ENCODE measurements around the gene ALK. TPM values are rescaled to one million over a fixed set of nuclear protein-coding genes. Genes with fewer than 3 reads are reported as not detected.

Gene ALK
- total RNA-seq, 4 donors from 2014 or later, result 0.66 TPM; not detected in 3

DNA sequence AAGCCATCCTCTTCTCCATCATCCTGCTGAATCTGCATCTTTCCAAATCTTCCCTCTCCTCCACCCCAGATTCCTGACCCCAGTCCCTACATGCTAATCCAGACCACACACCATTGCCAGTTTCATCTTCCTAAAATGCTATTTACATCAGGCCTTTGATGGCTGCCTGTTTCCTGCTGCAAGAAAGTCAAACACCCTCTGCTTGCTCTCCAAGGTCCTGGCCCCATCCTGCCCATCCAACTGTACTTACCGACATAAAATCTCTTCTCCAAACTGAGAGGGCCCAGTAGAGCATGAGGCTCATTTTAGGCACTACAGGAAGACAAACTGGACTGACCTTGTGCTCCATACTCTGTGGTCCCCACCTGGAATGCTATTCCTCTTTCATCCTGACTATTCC lies 19.0 kb downstream of the ALK start:
- intact Hi-C loops (cut with DNase I; ENCODE audit: low total_unique reads), result no loop called here
- no peak for TF ChIP-seq POLR2A (IDR thresholded peaks at IDR 0.05)
- TF ChIP-seq, protein P1, sequence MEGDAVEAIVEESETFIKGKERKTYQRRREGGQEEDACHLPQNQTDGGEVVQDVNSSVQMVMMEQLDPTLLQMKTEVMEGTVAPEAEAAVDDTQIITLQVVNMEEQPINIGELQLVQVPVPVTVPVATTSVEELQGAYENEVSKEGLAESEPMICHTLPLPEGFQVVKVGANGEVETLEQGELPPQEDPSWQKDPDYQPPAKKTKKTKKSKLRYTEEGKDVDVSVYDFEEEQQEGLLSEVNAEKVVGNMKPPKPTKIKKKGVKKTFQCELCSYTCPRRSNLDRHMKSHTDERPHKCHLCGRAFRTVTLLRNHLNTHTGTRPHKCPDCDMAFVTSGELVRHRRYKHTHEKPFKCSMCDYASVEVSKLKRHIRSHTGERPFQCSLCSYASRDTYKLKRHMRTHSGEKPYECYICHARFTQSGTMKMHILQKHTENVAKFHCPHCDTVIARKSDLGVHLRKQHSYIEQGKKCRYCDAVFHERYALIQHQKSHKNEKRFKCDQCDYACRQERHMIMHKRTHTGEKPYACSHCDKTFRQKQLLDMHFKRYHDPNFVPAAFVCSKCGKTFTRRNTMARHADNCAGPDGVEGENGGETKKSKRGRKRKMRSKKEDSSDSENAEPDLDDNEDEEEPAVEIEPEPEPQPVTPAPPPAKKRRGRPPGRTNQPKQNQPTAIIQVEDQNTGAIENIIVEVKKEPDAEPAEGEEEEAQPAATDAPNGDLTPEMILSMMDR (IDR thresholded peaks at IDR 0.05), result no peak

DNA sequence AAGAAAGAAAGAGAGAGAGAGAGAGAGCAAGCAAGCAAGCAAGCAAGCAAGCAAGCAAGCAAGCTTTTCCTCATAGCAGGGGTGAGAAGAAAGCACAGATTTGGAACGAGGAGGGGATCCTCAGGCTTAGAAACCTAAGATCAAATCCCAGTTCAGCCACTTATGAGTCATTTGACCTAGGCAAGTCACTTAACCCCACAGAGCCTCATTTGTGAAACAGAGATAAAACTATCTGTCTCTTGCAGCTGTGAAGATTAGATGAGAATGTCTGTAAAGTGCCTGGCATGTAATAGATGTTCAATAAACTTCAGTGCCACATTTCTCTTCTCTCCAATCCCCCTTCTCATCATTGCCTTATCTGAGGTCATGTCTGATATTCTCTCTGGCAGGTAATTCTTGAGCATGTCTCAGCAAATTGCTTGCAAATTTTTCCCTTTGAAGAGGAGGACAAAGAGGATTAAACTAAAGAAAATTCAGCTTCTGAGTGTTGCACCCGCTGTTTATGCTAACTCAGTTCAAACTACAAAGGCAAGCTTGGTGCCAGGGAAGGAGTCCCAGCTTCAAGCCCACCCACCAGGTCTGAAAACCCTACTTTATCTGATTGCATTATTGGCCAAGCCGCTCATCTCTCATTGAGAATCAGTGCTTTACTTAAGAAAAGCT lies 20.3 kb downstream of the ALK start:
- DNase-seq (ENCODE audit: low spot score in 2 of 2), result no peak
- 18 to 34% methylated on average over 3 of the region's 3 CpGs for WGBS, 2 donors
- no peak overlapping the region for H3K4me3 ChIP-seq (ENCODE audit: low read depth, poor library complexity, severe bottlenecking)
- TF ChIP-seq, protein P1 (IDR thresholded peaks at IDR 0.05), result no peak
- intact Hi-C loops (cut with DNase I; ENCODE audit: low total_unique reads), result no loop called here

More for the DNA sequence above, 19.0 kb downstream of the ALK start:
- WGBS, 2 donors, result 35 to 48% methylated on average over 1 of the region's 1 CpG
- DNase-seq (ENCODE audit: low spot score in 2 of 2), result no peak
- H3K4me3 ChIP-seq (ENCODE audit: low read depth, poor library complexity, severe bottlenecking), result no peak overlapping the region

DNA sequence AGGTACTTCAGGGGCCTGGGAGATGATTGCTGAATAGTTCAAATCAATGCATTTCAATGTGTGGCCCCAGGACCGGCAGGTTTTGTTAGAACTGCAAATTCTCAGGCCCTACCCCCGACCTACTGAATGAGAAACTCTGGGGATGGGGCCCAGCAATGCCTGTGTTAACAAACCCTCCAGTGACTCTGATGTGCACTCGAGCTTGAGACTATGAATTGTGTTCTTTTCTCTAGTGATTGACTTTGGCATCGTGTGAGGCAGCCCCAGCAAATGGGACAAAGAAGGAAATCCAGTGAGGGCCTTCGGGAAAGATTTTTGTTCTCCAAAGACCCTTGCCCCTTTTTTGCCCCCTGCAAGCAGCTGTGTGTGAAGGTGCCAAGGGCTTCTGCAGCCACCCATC lies 22.4 kb downstream of the ALK start:
- 34 to 35% methylated on average over 5 of the region's 5 CpGs for WGBS, 2 donors
- intact Hi-C loops (cut with DNase I; ENCODE audit: low total_unique reads), result no loop called here
- no peak overlapping the region for H3K4me3 ChIP-seq (ENCODE audit: low read depth, poor library complexity, severe bottlenecking)
- TF ChIP-seq POLR2A (IDR thresholded peaks at IDR 0.05), result no peak
- TF ChIP-seq, protein P1 (IDR thresholded peaks at IDR 0.05), result no peak
- no peak for DNase-seq (ENCODE audit: low spot score in 2 of 2)

DNA sequence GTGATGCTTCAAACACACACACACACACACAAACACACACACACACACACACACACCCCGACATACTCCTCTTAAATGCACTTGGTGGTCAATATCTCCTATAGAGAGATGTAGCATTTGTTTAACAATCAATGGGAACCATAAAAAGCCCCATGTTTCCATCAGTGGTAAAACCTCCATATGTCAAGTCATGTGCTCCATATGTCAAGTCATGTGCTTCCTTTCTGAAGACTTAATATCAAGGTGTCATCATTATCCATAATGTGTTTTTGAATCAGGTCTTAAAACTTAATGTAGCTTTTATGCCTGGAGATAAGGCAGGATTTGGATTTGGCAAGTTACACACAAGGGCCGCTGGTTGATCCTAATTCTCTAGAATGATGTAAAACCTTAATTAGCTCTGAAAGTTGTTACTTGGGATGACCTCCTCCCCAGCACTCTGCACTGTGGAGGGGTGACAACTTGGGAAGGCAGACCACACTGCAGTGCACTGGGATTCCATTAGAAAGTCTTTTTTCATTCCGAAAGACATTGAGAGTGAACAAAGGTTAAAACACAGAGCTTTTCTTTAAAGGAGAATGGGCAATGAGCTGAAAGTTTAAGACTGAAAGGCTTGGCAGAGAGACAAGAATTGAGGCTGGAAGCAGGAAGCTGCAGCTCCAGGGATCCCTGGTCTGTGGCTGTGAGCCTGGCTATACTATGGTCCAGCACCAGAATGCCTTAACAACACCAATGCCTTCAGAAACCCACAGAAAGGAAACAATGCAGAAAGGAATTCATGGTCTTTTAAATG lies 26.4 kb downstream of the ALK start:
- TF ChIP-seq, protein P1 (IDR thresholded peaks at IDR 0.05), result no peak
- TF ChIP-seq POLR2A (IDR thresholded peaks at IDR 0.05), result no peak
- no peak overlapping the region for H3K4me3 ChIP-seq (ENCODE audit: low read depth, poor library complexity, severe bottlenecking)
- 57 to 58% methylated on average over 3 of the region's 3 CpGs for WGBS, 2 donors
- intact Hi-C loops (cut with DNase I; ENCODE audit: low total_unique reads), result no loop called here
- no peak for DNase-seq (ENCODE audit: low spot score in 2 of 2)

DNA sequence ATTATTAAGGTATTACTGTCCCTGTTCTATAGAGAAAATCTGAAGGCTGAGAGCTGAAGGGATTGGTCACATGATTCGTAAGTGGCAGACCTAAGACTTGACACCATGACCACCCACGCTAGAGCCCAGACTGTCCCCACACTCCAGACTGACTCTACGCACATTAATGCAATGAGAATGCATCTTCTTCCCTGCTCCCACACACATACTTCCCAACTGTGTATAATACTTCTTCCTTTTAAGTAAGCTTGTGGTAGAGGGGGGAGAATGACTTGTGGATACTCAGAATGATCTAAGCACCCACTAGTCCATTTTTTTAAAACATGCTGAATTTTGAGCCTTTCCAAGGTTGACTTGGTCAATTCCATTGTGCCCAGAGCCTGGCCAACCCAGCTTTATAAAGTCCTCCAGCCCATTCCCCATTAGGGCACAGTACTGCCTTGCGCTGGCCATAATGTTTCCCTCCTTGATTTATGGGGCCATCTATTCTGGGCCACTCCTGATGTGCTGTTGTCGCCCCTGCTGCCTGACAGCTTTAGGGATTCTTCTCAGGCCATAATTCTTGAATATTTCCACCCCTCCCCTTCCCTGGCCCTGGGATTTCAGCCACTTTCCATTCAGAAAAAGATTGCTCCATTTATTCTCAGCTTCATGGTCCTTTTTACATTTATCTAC lies 28.7 kb downstream of the ALK start:
- intact Hi-C loops (cut with DNase I; ENCODE audit: low total_unique reads), result no loop called here
- no peak for DNase-seq (ENCODE audit: low spot score in 2 of 2)
- TF ChIP-seq POLR2A (IDR thresholded peaks at IDR 0.05), result no peak
- TF ChIP-seq, protein P1 (IDR thresholded peaks at IDR 0.05), result no peak
- no peak overlapping the region for H3K4me3 ChIP-seq (ENCODE audit: low read depth, poor library complexity, severe bottlenecking)
- 52 to 59% methylated on average over 5 of the region's 5 CpGs for WGBS, 2 donors
